IMR-90 (cell line): ENCODE measurements around the gene TTLL11.

ENCODE experiments used
- CHD1 ChIP-seq: IDR thresholded peaks from 2 replicates; pipeline ENCODE4 v1.6.1; 2012; ENCODE audit warnings: low read depth, low read length, improper control_type of control experiment
- CTCF ChIP-seq: conservative IDR thresholded peaks from 2 replicates; pipeline ENCODE4 v1.5.1; 2012; ENCODE audit warnings: mild to moderate bottlenecking, low read depth, low read length, improper control_type of control experiment
- POLR2A ChIP-seq: IDR thresholded peaks from 2 replicates; pipeline ENCODE4 v1.6.1; 2012; ENCODE audit warnings: mild to moderate bottlenecking, low read depth, low read length

- TF ChIP-seq POLR2A = no peak
- no peak for TF ChIP-seq CTCF
- no peak for TF ChIP-seq CHD1
Observed at GRCh38 chr9:121812159-121812735, 280.9 kb downstream of the TTLL11 start.
